SKM-1 treated with dmso at 0.1 percent for 144 hours (cell line): ENCODE data around the gene HOXD13.

Experiments used
- DNase-seq: peaks from one replicate; lab custom pipeline; 2025; ENCODE audit not compliant: unreplicated experiment; lab: John Stamatoyannopoulos, UW

HOXD13 gene

DNA sequence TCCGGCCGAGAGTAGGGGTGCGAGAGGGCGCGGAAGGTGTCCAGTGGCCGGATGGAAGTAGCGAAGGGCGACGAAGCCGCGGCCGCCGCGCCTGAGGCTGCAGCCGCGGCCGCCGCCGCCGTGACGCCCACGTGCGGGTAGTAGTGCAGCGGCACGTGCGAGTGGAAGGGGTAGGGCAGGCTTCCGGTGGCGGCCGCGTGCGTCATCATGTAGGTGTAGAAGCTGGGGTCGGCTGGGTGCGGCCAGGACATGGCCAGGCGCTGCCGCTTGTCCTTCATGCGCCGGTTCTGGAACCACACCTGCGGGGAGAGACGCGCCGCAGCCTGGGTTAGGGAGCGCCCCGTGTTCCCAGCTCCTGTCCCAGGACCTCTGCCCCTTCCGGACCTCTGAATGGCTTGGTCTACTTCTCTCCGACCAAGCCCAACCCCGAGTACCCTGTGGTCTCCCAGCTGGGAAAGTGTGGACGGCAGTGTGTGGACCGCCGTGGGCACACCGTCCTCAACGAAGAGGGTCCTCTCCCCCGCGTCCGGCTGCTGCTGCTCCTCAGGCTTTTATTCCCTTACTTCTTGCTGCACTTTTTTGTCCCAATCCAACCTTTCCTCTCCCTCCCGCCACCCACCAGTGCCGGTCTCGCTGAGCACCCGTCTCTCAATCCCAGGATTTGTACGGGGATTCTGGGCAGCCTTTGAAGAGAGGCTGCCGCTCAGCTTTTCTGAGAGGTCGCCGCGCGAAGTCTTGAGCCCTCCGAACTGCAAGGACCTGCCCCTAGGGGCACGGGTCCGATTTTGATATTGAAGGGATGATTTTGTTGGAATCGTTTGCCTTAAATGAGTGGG is 11.8 kb upstream of the HOXD13 start:
- no peak for DNase-seq

DNA sequence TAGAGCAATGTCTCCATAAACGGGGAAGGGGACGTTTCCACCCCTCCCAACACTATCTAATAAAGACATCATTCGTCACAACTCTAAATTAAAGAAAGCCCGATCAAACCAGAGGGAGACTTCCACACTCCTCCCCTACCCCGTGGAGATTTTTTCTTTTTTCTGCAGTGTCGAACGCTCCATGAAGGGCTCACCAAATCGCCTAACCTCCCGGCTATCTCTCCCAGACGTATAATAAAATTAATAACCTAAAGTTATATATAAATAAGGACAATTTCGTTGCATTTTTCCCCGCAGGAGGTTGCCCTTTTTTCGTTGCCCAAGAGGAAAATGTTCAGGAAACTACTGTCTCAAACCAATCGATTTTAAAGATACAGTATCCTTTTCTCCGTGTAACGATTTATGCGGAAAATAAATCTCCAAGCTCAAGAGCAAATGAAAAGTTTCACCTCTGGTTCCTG is 11.1 kb upstream of the HOXD13 start:
- DNase-seq = no peak

DNA sequence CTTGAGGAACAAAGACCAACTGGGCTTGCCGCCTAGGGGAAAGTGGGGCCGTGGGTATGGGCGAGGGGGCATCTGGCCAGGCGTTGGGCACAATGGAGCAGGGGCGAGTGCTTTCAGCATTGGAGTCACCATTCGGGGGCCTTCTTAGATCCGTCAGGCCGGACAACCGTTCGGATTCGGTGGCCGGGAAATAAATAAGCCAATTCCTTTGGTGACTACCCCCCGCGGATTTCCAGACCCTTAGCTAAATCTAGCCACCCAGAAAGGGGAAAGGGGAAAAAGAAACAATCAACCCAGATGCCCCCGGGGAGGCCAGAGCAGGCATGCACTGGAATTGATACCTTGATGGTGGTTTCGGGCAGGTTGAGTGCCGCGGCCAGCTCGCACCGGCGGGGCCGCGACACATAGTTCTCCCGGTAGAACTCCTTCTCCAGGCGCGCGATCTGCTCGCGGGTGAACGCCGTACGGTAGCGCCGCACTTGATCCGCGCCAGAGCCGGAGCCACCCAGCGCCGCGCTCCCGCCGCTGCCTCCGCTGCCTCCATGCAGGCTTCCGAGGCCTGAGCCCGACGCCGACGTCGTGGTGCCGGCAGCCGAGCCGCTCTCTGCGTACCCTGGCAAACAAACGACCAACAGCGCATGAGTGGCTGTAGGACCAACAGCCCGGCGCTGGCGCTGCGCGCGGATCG is 10.5 kb upstream of the HOXD13 start:
- DNase-seq = no peak

DNA sequence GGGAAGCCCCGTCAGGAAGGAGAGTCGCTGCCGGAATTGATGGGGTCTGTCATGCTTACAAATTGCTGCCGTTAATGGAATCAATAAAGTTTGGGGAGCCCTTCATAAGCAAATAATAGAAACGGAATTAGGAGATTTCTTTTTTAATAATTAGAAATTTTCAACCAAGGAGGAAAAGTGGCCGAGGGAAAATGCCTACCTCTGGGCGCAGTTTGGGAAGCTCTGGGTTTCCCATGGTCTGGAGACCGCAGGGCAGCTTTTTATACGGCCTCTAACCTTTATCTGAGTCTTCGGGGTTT is 10.0 kb upstream of the HOXD13 start:
- DNase-seq = no peak

DNA sequence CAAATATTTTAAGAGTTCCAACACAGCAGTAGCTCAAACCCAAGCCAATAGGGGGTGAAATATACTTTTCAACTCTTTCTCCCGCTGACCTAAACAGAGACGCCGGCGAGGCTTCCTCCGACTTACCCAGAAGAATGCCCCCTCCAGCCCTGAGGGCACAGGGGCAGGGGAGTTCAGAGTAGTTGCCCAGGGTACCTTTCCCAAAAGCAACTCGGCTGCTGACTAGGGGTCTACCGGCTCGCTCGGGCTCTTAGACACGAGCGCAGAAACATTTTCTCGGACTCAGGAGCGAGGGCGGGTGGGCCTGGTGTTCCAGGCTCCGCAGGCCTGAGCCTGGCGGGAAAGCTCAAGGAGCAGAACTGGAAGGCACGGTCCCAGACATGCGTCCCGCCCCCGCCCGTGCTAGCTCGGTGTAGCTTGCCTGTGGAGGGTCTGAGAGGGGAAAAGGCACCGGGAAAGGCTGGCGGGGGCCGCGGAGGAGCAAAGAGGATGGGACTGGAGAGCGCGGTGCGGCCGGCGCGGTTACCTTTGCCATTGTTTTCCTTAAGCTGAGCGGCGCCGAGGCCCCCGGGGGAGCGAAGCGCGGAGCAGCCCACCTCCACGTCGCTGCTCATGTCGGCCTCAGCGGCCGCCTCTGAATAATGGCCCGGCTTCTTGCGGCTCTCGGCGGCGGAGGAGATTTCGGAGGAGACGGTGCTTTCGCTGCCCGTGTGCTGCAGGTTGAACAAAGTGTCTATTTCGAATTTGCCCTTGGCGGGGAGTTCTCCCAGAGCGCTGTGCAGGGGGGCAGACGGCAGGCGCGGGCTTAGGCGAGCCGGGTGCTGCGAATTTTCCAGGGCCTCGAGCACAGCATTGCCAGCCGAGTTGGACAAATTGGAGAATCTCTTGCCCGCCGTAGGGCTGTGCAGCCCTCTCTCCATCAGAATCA is 9.4 kb upstream of the HOXD13 start:
- DNase-seq = no peak

DNA sequence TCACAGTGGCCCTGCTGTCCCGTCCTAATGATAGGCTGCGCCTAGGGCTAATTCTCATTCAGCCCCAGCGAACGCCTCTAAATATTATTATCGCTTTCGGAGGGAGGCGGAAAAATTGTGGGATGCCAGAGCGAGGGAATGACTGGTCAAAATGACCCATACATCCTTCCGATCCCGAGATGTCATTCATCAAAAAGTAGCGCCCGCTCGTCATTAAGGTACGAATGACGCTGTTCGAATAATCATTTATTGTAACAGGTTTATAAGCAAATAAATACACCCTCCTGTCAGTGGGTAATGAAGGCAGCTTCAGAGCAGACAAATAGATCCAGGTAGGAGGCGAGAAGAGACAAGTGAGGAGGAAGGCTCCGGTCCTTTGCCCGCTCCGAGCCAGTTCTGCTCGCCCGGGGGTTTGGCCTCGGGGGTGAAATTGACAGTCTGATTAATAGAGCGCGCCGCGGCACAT is 8.7 kb upstream of the HOXD13 start, which contains the start of gene EVX2:
Gene EVX2, minus strand, starts transcription at position 167 of the 466 bp plus-strand sequence. CDS start 186 bp downstream, outside the sequence.
- DNase-seq = no peak

DNA sequence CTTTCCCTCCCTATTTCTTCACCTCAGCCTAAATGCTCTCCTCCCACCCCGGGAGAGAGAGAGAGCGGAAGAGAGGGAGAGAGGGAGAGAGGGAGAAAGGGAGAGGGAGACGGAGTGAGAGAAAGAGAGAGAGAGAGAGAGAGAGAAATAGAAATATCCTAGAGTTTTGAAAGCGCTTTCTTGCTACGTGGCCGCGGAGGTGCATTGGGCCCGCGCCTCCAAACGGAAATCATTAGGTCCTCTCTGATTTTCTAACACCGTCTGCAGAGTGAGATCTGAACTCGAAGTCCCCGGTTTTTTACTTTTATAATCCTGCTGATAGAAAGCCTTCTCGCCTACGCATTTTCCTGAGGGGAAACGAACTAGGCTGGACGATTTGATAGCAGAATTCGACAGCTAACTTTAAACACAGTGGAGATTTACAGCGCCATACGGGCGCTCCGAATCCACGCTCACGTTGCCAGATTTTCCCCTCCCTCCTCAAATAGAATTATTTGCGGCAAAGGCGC is 7.9 kb upstream of the HOXD13 start:
- no peak for DNase-seq

DNA sequence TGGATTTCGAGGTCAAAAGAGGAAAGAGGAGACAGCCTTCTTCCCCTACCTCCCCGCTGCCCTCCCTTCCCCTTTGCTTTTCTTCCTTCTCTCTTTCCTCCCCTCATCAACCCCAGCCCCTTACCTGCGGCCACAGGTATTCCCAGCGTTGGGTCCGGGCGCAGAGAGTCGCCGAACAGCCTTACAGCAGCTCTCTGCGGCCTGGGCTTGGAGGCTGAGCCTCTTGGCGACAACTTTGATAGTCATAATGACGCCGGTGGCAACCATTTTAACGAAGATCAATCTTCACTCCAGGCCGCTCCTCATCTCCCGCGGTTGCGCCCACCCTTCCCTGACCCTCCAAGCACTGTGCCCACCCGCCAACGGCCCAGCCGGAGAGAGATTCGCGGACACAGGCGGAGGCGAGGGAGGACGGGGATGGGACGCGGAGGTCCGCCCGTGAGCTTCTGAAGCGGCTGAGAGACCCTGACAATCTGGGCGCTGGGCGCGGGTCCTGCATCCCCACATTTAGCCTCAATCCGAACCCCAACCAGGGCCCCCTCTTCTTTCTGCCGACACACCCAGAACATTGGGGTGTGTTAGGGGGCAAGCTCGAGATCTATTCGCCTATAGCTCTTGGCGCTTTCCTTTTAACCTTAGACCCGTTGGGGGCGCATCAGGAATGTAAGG is 7.3 kb upstream of the HOXD13 start:
- DNase-seq = no peak

DNA sequence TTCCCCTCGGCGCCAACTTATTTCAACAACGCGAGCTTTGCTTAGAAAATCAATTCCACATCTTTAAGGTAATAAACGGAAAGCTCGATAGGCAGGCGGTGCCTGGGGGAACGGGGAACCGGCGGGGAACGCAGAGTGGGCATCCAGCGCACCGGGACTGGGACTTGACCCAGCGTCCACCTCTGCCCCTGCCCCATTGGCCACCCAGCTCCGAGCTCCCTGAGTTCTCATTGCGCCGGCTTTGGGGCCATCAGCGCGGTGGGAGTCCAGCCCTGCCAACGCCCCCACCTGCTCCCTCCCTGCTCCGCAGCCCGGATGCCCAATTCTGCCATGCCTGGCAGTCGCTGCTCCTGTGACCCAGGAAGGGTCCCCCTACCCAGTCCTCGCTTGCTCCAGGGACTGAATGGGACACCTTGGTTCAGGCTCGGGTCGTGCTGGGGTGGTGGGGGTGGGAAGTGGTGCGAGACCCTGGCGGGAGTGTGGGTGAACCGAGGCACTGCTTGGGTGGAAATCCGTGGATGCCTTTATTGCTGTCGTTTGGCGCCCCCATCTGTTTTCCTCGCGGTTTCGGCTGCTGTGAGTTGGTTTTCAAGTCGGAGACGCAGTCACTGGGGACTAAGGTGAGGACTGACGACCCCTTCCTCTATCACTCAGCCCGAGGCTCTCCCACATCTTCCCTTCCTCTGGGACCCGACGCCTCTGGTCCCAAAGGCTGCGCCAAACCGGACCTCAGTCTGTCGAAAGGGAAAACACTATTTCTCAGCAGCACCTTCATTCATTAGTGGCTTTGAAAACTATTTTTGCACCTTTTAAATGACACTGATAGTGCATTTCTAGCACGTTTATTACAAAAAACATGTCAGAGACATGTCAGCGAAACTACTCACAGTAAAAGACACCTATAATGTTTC is 6.4 kb upstream of the HOXD13 start:
- DNase-seq = no peak

DNA sequence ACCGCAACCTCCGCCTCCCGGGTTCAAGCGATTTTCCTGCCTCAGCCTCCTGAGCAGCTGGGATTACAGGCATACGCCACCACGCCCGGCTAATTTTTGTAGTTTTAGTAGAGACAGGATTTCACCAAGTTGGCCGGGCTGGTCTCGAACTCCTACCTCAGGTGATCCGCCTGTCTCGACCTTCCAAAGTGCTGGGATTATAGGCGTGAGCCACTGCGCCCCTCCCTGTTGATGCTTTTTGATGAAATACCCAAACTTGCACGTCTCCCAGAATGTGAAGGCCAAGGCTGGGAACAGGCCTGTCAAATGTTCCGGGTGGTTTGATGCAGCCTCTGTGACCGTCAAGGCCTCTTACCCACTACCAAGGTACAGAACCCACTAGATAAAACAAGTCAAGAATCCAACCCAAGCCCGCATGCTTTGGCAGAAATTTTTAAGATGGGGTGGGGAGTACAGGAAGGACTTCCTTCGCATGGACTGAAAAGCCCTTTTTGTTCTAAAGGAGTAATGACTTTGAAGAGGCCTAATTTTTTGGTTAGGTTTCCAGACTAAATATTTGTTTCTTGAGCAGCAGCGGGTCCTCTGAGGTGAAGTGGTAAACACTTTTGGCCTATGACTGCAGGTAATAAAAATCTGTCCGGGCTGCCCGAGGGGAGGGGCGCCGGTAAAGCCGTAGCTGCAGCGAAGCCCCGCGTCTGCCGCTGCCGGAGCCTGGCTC is 5.0 kb upstream of the HOXD13 start:
- no peak for DNase-seq

DNA sequence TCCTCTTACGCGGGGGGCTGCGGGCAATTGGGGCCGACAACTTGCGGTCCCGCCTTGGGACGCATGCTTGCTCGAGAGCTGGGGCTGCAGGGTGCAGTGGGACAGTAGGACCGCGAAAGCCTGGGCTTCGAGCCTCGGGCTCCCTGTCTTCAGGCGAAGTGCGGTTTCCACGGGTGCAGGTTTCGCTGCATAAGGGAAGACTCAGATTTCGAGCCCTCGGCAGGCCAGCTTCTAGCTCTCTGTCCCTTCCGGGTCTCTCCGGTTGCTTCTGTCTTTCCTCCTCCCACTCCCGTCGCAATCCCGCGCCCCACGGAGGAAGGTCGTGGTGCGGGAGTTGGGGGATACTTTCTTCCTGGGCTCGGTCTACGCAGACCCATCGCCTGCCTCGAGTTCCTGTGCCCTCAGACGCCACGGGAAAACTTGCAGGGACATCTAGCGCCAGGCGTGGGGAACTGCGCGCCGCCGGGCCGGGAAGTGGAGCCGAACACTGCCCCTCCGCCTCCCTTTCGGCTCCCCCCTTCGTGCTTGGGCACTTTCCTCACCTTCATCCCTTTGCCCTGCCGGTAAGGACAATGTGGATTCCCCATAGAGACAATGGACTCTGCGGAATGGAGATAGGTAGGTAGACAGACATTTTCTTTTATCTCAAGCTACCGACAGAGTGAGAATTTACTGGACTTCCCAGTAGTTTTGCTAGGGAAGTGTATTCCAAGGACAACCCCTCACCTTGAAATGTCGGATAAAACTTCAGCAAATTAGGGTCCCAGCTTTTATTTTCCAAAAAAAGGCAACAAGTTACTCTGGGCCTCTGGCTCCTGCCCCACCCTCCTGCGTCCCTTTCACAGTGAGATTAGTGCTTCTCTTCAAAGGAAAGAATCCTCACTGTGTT is 4.2 kb upstream of the HOXD13 start:
- no peak for DNase-seq

DNA sequence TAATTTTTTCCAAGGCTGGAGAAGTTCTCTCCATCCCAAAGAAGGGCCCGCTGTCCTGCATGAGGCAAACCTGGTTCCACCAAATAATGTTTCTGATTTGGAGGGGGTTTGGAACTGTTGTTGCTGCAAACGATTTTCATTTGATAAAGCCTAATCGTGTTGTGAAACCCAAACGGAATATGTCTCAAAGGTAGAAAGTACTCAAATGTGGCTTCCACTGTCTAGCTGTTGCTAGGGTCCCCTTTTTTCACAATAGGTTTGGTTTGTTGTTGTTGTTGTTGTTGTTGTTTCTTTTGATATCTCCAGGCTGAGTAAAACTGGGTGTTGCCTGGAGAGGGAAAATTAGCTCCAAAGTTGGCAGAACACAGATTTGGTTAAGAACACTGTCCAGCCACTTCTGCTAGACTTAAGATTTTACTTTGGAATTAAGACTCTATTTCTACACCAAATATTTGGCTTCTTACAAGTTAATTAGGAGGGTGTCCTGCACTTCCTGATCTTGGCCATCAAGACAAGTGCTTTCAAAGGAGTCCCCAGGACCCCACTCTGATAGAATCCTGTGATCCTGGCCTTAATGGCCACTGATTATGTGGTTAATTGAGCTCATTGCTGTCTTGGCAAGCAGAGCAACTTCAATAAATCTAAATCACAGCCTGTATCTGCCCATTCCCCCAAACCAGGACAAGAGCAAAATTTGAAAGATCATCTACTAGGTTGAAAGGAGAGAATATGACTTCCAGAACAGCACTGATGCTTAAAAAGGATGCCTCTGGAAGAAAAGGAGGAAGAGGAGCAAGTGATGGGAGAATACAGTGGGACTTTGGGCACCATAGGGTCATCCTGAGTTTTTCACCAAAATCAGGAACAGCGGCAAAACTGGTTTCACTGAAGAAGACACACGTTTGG is 3.3 kb upstream of the HOXD13 start:
- no peak for DNase-seq

DNA sequence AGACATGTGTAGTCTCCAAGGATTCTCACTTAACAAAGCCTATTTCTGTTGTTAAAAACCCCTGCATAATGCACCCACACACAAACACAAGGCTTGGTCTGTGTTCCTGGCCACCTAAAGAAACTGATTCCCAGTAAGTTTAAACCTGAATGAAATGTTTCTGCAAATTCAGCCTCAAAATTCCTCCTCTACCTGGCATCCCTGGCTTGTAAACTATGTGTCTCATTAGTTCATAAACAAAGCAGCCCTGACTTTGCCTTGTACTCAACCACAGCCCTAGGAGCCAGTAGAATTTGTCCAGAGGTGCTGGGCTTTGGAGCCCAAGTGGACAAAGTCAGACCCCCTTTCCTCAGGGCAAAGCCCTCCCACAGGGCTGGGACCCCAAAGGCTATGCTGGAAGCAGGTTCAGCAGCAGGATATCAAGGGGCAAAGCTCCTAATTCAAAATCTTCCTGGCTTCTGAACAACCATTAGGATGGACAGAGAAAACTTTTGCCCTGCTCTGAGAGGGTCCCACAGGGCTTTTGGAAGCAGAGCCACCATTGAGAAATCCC is 2.6 kb upstream of the HOXD13 start:
- DNase-seq = no peak

DNA sequence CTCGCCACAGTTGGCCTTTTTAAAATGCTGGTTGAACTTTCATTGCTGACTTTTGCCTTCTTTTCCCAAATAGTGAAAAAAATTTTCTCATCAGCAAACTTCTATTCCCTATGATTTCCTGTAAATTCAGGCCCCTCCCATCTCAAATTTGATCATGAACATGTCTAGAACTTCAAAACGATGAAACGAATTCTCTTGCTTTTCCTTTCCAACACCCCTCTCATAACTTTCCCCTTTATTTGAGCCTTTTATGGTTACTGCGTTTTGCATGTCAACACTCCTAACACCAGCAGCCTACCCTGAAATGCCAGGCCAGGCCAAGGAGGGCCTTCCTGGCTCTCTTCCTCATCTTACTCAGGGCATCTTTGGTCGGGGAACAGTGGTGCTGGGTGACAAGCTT is 1.7 kb upstream of the HOXD13 start:
- DNase-seq = no peak

DNA sequence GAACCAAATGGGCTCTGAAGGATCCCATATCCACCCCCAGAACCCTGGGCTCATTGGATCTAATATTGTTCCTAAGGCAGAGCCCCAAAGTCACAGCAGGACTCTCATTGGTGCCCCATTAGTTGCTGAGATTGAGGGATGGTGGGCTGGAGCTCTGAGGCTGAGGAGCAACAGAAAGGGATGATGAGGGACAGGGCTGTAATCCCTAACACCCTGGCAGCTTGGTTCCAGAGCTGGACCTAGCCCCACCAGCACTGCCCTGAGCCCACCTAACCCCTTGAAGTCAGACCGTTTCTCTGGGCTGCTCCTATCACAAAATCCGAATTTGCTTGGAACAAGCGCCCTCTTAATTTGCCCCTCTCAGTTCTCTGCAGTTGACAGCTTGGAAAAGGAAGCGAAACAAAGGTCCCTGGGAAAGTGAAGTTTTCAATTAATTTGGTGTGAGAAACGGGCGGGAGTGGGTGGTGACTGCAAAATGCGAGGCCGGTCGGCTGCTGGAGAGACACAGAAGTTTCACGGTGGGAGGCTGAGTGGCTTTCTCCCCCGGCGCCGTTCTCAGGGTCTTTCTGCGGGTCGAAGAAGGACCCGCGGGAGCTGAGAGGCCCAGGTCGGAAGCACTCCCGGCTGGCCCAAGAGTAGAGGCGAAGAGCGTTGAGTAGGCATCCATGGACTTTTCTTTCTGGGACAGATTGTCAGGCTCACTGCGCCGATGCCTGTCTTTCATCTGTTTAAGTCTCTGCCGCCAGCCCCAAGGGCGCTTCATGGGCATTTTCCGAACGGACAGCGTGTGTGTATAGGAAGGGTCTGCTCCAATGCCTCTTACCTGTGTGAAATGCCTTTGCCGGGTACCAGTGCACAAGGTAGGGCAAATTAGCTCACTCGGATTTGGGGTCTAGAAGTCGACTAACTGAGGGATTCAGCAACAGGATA is 927 bp upstream of the HOXD13 start:
- DNase-seq = no peak
